Measurements from ENCODE around the gene SCIN.

Gene SCIN

DNA sequence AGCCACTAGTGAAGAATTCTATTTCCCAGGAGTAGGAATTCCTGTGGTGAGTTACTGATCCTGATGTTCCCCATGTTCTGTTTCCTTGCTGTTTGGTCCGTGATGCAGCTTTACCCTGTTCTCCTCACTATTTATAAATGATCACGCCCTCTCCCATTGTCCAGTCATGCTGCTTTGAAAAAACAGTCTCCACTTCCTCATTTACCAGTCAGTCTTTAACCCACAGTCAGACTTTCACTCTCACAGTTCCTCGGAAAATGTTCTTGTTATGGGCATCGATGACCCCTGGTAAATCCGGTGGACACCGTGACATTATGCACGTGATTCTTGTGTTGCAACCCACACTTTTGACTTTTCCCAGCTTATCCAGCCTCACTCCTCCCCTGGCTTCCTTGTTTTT lies 14.4 kb downstream of the SCIN start:
- CTCF ChIA-PET: no interaction called here
- TF ChIP-seq, protein P1, sequence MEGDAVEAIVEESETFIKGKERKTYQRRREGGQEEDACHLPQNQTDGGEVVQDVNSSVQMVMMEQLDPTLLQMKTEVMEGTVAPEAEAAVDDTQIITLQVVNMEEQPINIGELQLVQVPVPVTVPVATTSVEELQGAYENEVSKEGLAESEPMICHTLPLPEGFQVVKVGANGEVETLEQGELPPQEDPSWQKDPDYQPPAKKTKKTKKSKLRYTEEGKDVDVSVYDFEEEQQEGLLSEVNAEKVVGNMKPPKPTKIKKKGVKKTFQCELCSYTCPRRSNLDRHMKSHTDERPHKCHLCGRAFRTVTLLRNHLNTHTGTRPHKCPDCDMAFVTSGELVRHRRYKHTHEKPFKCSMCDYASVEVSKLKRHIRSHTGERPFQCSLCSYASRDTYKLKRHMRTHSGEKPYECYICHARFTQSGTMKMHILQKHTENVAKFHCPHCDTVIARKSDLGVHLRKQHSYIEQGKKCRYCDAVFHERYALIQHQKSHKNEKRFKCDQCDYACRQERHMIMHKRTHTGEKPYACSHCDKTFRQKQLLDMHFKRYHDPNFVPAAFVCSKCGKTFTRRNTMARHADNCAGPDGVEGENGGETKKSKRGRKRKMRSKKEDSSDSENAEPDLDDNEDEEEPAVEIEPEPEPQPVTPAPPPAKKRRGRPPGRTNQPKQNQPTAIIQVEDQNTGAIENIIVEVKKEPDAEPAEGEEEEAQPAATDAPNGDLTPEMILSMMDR (IDR thresholded peaks at IDR 0.05; ENCODE audit: insufficient read depth, low read length, missing control alignments): no peak
- DNase-seq (ENCODE audit: low read depth, low spot score): peak; percentile 31
- POLR2A ChIA-PET: no interaction called here
- no peak overlapping the region for H3K4me3 ChIP-seq (ENCODE audit: low read depth, low read length)

- TF ChIP-seq, protein P1 (IDR thresholded peaks at IDR 0.05; ENCODE audit: insufficient read depth, low read length, missing control alignments): no peak
- ChIA-PET CTCF (interaction anchor here (1.0 kb wide), 1 partner anchor 9 kb away, joined by 3 read pairs; no protein-coding TSS in a partner anchor), POLR2A (no interaction called here)
- H3K4me3 ChIP-seq (ENCODE audit: low read depth, low read length): no peak overlapping the region
- no peak for DNase-seq (ENCODE audit: low read depth, low spot score)
These were observed 15.8 kb downstream of the SCIN start for GRCh38 chr7:12586271-12586670.

DNA sequence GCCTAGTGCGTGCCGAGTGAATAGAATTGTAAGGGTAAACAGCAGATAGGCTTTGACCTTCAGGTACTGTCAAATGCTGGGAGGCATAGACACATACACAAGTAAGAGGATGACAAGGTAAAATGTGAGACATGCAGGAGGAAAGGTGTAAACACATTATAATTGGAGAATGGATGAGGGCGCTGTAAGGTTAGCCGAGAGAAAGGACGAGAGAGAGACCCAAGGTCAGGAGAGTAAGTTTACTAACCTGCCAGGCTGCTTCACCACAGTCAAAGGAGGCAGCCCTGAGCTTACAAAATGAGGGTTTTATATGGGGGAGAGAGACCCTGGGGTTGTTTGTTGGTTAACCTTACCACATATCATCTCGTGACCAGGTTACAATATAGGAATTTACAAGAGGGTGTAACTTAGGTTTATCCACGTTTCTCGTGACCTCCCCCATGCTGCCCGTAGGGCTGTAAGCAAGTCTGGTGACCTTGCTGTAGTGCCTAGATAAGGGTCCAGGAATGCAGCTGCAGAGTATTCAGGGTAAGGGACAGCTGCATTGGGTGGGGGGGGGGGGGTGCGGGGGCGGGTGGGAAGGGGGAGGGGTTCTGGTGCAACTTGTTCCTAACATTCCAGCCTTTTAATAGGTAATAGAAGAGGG lies 17.9 kb downstream of the SCIN start:
- CTCF ChIA-PET: no interaction called here
- no peak overlapping the region for H3K4me3 ChIP-seq (ENCODE audit: low read depth, low read length)
- POLR2A ChIA-PET: no interaction called here
- no peak for DNase-seq (ENCODE audit: low read depth, low spot score)
- TF ChIP-seq, protein P1 (IDR thresholded peaks at IDR 0.05; ENCODE audit: insufficient read depth, low read length, missing control alignments): no peak

DNA sequence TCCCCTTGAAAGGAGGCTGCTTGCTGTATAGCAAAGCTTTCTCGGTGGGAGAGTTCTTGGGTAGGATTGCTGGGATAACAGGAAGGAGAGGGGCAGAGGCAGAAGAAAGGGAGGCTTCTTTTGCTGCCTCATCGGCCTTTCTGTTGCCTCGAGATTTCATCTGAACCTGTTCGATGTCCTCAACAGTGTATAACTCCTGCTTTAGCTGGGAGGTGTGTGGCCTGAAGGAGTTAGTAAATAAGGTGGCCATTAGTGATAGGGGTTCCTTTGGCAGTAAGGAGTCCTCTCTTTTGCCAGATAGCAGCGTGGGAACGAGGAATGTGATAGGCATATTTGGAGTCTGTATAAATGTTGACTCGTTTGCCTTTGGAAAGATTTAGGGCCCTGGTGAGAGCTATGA lies 20.0 kb downstream of the SCIN start:
- no peak overlapping the region for H3K4me3 ChIP-seq (ENCODE audit: low read depth, low read length)
- no peak for DNase-seq (ENCODE audit: low read depth, low spot score)
- POLR2A ChIA-PET: no interaction called here
- CTCF ChIA-PET: no interaction called here
- TF ChIP-seq, protein P1 (IDR thresholded peaks at IDR 0.05; ENCODE audit: insufficient read depth, low read length, missing control alignments): no peak

DNA sequence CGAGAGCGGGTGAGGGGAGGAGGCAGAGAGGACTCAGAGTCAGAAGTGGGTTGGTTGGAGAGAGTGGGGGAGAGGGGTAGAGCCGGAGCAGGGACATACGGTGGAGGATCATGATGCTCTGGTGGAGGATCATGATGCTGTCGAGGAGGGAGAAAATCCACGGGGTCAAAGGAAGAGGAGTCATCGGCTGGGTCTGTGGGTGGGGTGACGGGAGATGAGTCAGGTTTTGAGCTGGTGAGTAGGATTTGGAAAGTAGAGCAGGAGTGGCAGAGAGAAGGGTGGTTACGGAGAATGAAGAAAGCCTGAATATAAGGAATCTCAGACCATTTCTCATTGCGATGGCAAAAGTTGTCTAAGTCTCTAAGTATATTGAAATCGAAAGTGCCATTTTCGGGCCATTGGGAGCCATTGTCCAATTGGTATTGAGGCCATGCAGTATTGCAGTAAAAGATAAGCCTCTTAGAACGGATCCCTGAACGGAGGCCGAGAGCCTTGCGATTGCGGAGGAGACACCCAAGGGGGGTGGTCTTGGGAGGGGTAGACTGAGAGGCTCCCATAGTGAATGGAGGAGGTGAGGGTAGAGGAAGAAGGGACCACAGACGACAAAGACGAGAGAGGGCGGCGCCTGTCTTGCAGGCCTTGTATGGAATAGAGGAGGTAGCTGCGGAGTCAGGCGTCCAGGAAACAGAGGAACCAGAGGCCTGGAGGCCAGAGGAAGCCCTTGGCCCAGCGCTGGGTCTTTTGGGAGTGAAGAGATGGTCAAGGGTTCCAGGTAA lies 23.8 kb downstream of the SCIN start:
- POLR2A ChIA-PET: no interaction called here
- TF ChIP-seq, protein P1 (IDR thresholded peaks at IDR 0.05; ENCODE audit: insufficient read depth, low read length, missing control alignments): no peak
- no peak for DNase-seq (ENCODE audit: low read depth, low spot score)
- CTCF ChIA-PET: interaction anchor here (1.2 kb wide), 1 partner anchor 8 kb away, joined by 3 read pairs; no protein-coding TSS in a partner anchor
- H3K4me3 ChIP-seq (ENCODE audit: low read depth, low read length): no peak overlapping the region

DNA sequence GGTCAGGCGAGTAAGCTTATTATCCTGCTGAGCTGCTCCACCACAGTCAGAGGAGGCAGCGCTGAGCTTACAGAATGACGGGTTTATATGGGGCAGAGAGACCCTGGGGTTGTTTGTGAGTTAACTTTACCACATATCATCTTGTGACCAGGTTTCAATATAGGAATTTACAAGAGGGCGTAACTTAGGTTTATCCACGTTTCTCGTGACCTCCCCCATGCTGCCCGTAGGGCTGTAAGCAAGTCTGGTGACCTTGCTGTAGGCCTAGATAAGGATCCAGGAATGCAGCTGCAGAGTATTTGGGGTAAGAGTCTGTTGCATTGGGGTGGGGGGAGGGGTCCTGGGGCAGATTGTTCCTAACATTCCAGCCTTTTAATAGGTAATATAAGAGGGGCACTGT lies 24.6 kb downstream of the SCIN start:
- CTCF ChIA-PET: interaction anchor here (1.2 kb wide), 1 partner anchor 8 kb away, joined by 3 read pairs; no protein-coding TSS in a partner anchor
- POLR2A ChIA-PET: no interaction called here
- no peak overlapping the region for H3K4me3 ChIP-seq (ENCODE audit: low read depth, low read length)
- DNase-seq (ENCODE audit: low read depth, low spot score): no peak
- TF ChIP-seq, protein P1 (IDR thresholded peaks at IDR 0.05; ENCODE audit: insufficient read depth, low read length, missing control alignments): no peak

All from AG04449 (cell line).